Breast epithelium (tissue), 3 donors: ENCODE measurements around the gene C2CD2L.

Experiments used
- CTCF ChIP-seq, 3 donors: fragments of 450-650 bp; IDR thresholded peaks; one replicate each; pipeline ENCODE4 v1.5.1; 2016 to 2017; ENCODE audit warnings: antibody characterized with exemption in 3 of 3, mild to moderate bottlenecking in 3 of 3, moderate library complexity in 3 of 3
- POLR2A ChIP-seq: fragments of 450-650 bp; IDR thresholded peaks from one replicate; pipeline ENCODE4 v1.6.1; 2016; ENCODE audit warnings: antibody characterized with exemption, mild to moderate bottlenecking, moderate library complexity
- POLR2AphosphoS5 ChIP-seq, 3 donors: sonication (generic); formaldehyde crosslinking; IDR thresholded peaks; one replicate each; pipeline ENCODE4 v1.6.1; 2017; ENCODE audit warnings: antibody characterized with exemption in 3 of 3

GRCh38 chr11:119115484-119116234, 8.5 kb downstream of the C2CD2L start:
- TF ChIP-seq CTCF (IDR thresholded peaks at IDR 0.05) (no peak), POLR2A (no peak), POLR2AphosphoS5 (IDR thresholded peaks at IDR 0.05) (no peak)
